ENCODE results near the gene RBL2.

RBL2 gene

GRCh38 chr16:53446090-53446489 is 11.8 kb downstream of the RBL2 start:
- in situ Hi-C loops (cut with MboI; ENCODE audit: low sequenced_read_pairs) = no loop called here

- in situ Hi-C loops (cut with MboI; ENCODE audit: low sequenced_read_pairs) = no loop called here
Measured at GRCh38 chr16:53449816-53450517, 15.7 kb downstream of the RBL2 start.

- in situ Hi-C loops (cut with MboI; ENCODE audit: low sequenced_read_pairs) = no loop called here
Measured at GRCh38 chr16:53453928-53454327, 19.7 kb downstream of the RBL2 start.

- in situ Hi-C loops (cut with MboI; ENCODE audit: low sequenced_read_pairs) = no loop called here
Measured at GRCh38 chr16:53456625-53457024, 22.4 kb downstream of the RBL2 start.

- in situ Hi-C loops (cut with MboI; ENCODE audit: low sequenced_read_pairs) = no loop called here
Measured at GRCh38 chr16:53457670-53458069, 23.4 kb downstream of the RBL2 start.

GRCh38 chr16:53458635-53459034 is 24.4 kb downstream of the RBL2 start:
- in situ Hi-C loops (cut with MboI; ENCODE audit: low sequenced_read_pairs) = no loop called here

GRCh38 chr16:53465606-53466280 is 31.5 kb downstream of the RBL2 start:
- in situ Hi-C loops (cut with MboI; ENCODE audit: low sequenced_read_pairs) = no loop called here

- in situ Hi-C loops (cut with MboI; ENCODE audit: low sequenced_read_pairs) = no loop called here
Measured at GRCh38 chr16:53476867-53477266, 42.6 kb downstream of the RBL2 start.

- in situ Hi-C loops (cut with MboI; ENCODE audit: low sequenced_read_pairs) = no loop called here
Measured at GRCh38 chr16:53478965-53479364, 44.7 kb downstream of the RBL2 start.

GRCh38 chr16:53480394-53480793 is 46.1 kb downstream of the RBL2 start:
- in situ Hi-C loops (cut with MboI; ENCODE audit: low sequenced_read_pairs) = no loop called here

GRCh38 chr16:53482123-53482522 is 47.9 kb downstream of the RBL2 start:
- in situ Hi-C loops (cut with MboI; ENCODE audit: low sequenced_read_pairs) = no loop called here

- in situ Hi-C loops (cut with MboI; ENCODE audit: low sequenced_read_pairs) = no loop called here
Measured at GRCh38 chr16:53484542-53484941, 50.3 kb downstream of the RBL2 start.

- in situ Hi-C loops (cut with MboI; ENCODE audit: low sequenced_read_pairs) = no loop called here
Measured at GRCh38 chr16:53486230-53486629, 52.0 kb downstream of the RBL2 start.

GRCh38 chr16:53489755-53490154 is 55.5 kb downstream of the RBL2 start:
- in situ Hi-C loops (cut with MboI; ENCODE audit: low sequenced_read_pairs) = no loop called here

GRCh38 chr16:53492503-53492902 is 58.2 kb downstream of the RBL2 start:
- in situ Hi-C loops (cut with MboI; ENCODE audit: low sequenced_read_pairs) = no loop called here

GRCh38 chr16:53494636-53495035 is 60.4 kb downstream of the RBL2 start:
- in situ Hi-C loops (cut with MboI; ENCODE audit: low sequenced_read_pairs) = no loop called here

GRCh38 chr16:53495325-53495724 is 61.1 kb downstream of the RBL2 start:
- in situ Hi-C loops (cut with MboI; ENCODE audit: low sequenced_read_pairs) = no loop called here

- in situ Hi-C loops (cut with MboI; ENCODE audit: low sequenced_read_pairs) = no loop called here
Measured at GRCh38 chr16:53498984-53499383, 64.7 kb downstream of the RBL2 start.

- in situ Hi-C loops (cut with MboI; ENCODE audit: low sequenced_read_pairs) = no loop called here
Measured at GRCh38 chr16:53501216-53501859, 67.1 kb downstream of the RBL2 start.

GRCh38 chr16:53502331-53503269 is 68.3 kb downstream of the RBL2 start, which contains the start of gene AKTIP:
TSS of gene AKTIP (minus strand) at chr16:53503209. CDS start at chr16:53500259, 2,950 bp downstream.
- in situ Hi-C loops (cut with MboI; ENCODE audit: low sequenced_read_pairs) = no loop called here
